Left ventricle myocardium inferior (tissue), 1 donor: ENCODE results near the gene ZNF334. TPM values are rescaled to one million over a fixed set of nuclear protein-coding genes. Genes with fewer than 3 reads are reported as not detected.

Experiments used
- DNase-seq: peaks from one replicate; pipeline ENCODE4 v3.0.0-alpha.2; 2020
- H3K27ac ChIP-seq: fragments of 200-600 bp; replicated peaks from 2 replicates; pipeline ENCODE4 v1.8.0; 2021
- H3K27me3 ChIP-seq: fragments of 200-600 bp; 2 replicates; pipeline ENCODE4 v1.8.0; 2021; ENCODE audit warnings: low read depth
- H3K36me3 ChIP-seq: fragments of 200-600 bp; 2 replicates; pipeline ENCODE4 v1.8.0; 2021
- H3K4me1 ChIP-seq: fragments of 200-600 bp; 2 replicates; pipeline ENCODE4 v1.8.0; 2021
- H3K4me3 ChIP-seq: fragments of 200-600 bp; 2 replicates; pipeline ENCODE4 v1.8.0; 2021; ENCODE audit warnings: mild to moderate bottlenecking, moderate library complexity
- H3K9me3 ChIP-seq: fragments of 200-600 bp; replicated peaks from 2 replicates; pipeline ENCODE4 v1.8.0; 2021
- CTCF ChIP-seq: fragments of 200-600 bp; IDR thresholded peaks from 2 replicates; pipeline ENCODE4 v1.8.0; 2021; ENCODE audit warnings: antibody characterized with exemption, mild to moderate bottlenecking, borderline replicate concordance
- intact Hi-C: fragments of 100-400 bp; cut with micrococcal nuclease; formaldehyde crosslinking; loops from one replicate; pipeline ENCODE4 v1.11.0; 2022
- total RNA-seq: library from RNA; stranded (reverse); fragmentation: NEBNext Ultra II Directional; extraction: Animal tissue kit (Norgen Biotek cat#: 25700); gene quantifications from one replicate; pipeline ENCODE4 v1.2.1, GENCODE V29; 2021
- donor health status: DM: no; HTN: yes; CAD: no; lungs with severe emphysema.

ZNF334 gene
- total RNA-seq, 1 donor from 2014 or later, result 0.71 TPM

GRCh38 chr20:46530640-46531039 lies 17.3 kb upstream of the ZNF334 start:
- no peaks in the 10 kb centered on the region for H3K4me1 ChIP-seq
- peaks cover 65% of the 10 kb centered on the region for H3K27me3 ChIP-seq
- no peak overlapping the region for H3K27ac ChIP-seq
- intact Hi-C loops, result no loop called here
- H3K36me3 ChIP-seq, result no peaks in the 10 kb centered on the region
- DNase-seq, result no peak
- no peak for TF ChIP-seq CTCF
- no peaks in the 10 kb centered on the region for H3K9me3 ChIP-seq
- H3K4me3 ChIP-seq, result no peak overlapping the region

GRCh38 chr20:46523696-46524328 lies 10.5 kb upstream of the ZNF334 start:
- Histone ChIP-seq H3K4me3 (no peak overlapping the region), H3K27ac (no peak overlapping the region), H3K4me1 (no peaks in the 10 kb centered on the region), H3K9me3 (no peaks in the 10 kb centered on the region), H3K36me3 (no peaks in the 10 kb centered on the region), H3K27me3 (peaks cover 63% of the 10 kb centered on the region)
- TF ChIP-seq CTCF, result no peak
- DNase-seq, result no peak
- intact Hi-C loops, result loop anchor here (10.0 kb wide), 1 partner anchor 161 kb away; the partner anchor contains the start of gene TP53RK

- no peaks in the 10 kb centered on the region for H3K4me1 ChIP-seq
- H3K36me3 ChIP-seq, result no peaks in the 10 kb centered on the region
- no peak overlapping the region for H3K4me3 ChIP-seq
- no peak for TF ChIP-seq CTCF
- no peaks in the 10 kb centered on the region for H3K9me3 ChIP-seq
- H3K27me3 ChIP-seq, result peaks cover 63% of the 10 kb centered on the region
- intact Hi-C loops, result loop anchor here (10.0 kb wide), 1 partner anchor 162 kb away; the partner anchor contains the start of gene TP53RK
- DNase-seq, result no peak
- no peak overlapping the region for H3K27ac ChIP-seq
These were observed 9.7 kb upstream of the ZNF334 start for GRCh38 chr20:46523108-46523507.

- Histone ChIP-seq H3K9me3 (no peaks in the 10 kb centered on the region), H3K27me3 (peaks cover 61% of the 10 kb centered on the region), H3K4me3 (no peak overlapping the region), H3K27ac (no peak overlapping the region), H3K36me3 (no peaks in the 10 kb centered on the region), H3K4me1 (no peaks in the 10 kb centered on the region)
- no peak for DNase-seq
- intact Hi-C loops, result loop anchor here (10.0 kb wide), 1 partner anchor 164 kb away; the partner anchor contains the start of gene TP53RK
- peak; percentile 59 for TF ChIP-seq CTCF
These were observed 7.7 kb upstream of the ZNF334 start for GRCh38 chr20:46520976-46521579.

- Histone ChIP-seq H3K9me3 (no peaks in the 10 kb centered on the region), H3K27me3 (peaks cover 61% of the 10 kb centered on the region), H3K36me3 (no peaks in the 10 kb centered on the region), H3K27ac (no peak overlapping the region), H3K4me3 (no peak overlapping the region), H3K4me1 (no peaks in the 10 kb centered on the region)
- no peak for DNase-seq
- TF ChIP-seq CTCF, result no peak
- intact Hi-C loops, result loop anchor here (10.0 kb wide), 1 partner anchor 164 kb away; the partner anchor contains the start of gene TP53RK
These were observed 7.2 kb upstream of the ZNF334 start for GRCh38 chr20:46520540-46520939.
